ACHN (cell line): ENCODE data around the gene LRRC36.

ENCODE experiments used
- DNase-seq: peaks from one replicate; pipeline ENCODE4 v3.0.0-alpha.2; 2015
- in situ Hi-C: cut with HindIII; loops from 2 replicates; pipeline ENCODE4 v1.10.0; 2017; ENCODE audit warnings: low sequenced_read_pairs, low pct_ligation_motif_present, low pct_unique_long_range_greater_than_20kb

Gene LRRC36

GRCh38 chr16:67384778-67385510 is 58.3 kb downstream of the LRRC36 start:
- in situ Hi-C loops, result no loop called here
- no peak for DNase-seq

DNA sequence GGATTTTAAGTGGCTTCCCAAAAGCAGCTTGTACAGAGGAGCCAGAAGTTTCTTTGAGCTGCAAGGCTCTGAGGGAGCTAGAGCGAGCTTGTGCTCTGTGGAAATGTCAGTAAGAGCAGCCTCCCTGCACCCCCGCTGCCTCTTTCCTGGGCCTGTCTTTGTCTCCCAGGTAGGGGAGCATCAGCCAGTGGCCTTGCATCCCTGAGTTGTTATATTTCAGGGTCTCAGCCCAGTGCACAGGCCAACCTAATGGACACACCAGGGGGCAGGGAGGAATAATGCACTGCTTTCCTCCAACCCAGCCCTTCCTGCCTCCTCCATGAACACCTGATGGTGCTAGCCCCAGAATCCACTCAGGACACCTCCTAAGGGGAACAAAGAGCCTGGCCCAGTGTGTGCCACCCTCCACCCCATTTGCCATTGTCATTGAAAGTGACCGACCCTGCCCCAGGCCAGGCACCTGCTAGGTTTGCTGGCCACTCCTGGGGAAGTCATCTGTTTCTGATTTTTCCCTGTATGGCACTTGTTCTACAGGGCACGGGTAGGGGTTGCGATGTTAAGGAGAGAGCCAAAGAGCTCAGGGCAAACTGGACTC is 60.3 kb downstream of the LRRC36 start:
- in situ Hi-C loops, result no loop called here
- DNase-seq, result no peak

- no peak for DNase-seq
- in situ Hi-C loops, result no loop called here
These were observed 61.0 kb downstream of the LRRC36 start for GRCh38 chr16:67387479-67388079.

- DNase-seq, result no peak
- in situ Hi-C loops, result no loop called here
These were observed 61.6 kb downstream of the LRRC36 start for GRCh38 chr16:67388191-67388590.

- DNase-seq, result no peak
- in situ Hi-C loops, result no loop called here
These were observed 62.0 kb downstream of the LRRC36 start for GRCh38 chr16:67388591-67388990.

DNA sequence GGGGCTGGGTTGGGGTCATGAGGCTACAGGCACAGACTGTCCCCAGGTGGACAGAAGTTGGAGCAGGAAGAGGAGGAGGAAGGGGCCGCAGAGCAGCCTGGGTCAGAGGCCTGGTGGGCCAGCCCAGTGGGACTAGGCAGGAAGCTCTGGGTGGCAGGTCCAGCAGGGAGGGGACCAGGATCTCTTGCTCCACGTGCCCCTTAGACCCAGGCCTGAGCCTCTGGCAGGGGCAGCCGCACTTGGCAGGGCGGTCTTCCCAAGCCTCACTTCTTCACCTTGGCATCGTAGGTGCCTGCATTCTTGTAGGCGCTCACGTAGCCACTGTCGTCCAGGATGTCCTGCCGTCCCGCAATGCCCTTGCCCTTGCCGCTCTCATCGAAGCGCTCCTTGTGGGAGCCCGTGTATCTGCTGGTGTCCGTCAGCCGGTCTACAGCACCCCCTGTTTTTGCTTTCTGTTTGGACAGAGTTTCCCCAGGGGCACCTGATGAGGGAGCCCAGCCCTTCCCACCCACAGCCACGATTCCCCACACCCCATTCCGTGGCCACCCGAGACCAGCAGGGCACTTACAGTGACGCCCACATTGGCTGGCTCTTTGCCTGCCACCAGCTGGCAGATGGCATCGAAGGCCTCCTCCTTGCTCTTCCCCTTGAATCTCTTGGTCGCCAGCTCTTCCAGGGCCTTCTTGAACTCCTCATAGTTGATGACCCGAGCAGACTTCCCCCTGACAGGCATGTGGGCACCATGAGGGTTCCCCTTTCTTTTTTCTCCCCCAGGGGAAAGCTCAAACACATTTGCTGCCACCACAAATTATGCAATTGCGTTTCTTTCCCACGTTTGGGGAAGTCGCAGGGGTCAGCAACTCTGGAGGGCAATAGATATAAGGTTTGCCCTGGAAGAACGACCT is 63.5 kb downstream of the LRRC36 start:
- in situ Hi-C loops, result no loop called here
- no peak for DNase-seq

DNA sequence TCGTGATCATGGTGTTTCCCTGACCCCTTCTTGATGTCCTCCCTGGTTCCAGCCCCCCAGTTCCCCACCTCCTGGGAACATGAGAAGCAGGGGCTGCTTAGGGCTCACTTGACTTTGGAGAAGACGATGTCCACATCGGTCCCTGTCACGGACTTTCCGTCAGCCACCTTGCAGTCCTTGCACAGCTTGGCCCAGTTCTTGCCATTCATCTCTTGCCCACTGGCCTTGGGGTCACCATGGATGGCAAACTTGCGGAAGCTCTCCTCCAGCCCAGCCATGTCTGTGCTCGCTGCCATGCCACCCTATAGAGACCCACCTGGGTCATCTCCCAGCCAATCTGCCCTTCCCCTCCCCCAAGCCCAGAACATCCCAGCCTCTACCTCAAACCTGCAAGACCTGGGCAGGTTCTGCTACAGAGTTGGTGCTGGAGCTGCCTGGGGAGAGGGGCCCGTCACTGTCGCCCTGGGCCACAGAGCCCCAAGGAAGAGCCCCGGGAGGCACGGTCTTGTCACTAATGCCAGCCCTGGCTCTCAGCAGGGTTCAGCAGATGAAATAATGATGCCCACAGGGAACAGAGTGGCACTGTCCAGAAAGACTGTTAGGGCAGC is 64.3 kb downstream of the LRRC36 start:
- DNase-seq, result no peak
- in situ Hi-C loops, result no loop called here

- no peak for DNase-seq
These were observed 65.0 kb downstream of the LRRC36 start for GRCh38 chr16:67391424-67392300.

DNA sequence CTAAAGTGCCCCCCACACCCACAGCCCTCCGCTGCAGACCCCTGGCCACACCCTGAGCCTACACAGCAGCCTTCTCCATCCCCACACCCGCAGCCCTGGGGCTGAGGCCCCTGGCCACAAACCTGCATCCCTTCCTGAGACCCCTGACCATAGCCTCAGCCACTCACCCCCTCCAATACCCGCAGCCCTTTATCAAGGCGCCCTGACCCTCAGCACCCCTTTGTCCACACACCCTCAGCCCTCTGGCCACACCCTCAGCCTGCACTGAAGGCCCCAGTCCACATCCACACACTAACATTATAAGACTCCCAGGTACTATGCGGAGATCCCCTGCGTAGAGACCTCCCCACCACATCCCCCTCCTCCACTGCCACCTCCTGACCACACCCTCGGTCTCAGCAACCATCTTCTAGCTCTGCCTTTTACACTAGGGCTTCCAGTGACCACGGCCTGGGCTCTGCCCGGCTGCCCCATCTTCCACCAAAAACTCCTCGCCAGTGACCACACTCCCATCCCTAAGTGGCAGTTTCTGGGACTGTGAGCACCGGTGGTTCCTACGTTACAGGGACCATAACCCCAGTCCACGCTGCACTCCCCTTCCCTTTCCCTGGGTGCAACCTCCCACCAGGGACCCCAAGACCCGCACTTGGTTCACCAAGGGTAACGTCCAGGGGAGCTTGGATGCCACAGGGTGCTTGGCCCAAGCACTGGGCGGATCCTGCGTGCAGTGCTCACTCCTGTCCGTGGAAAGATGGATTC is 65.9 kb downstream of the LRRC36 start:
- in situ Hi-C loops, result no loop called here

More at GRCh38 chr16:67391424-67392300, 65.0 kb downstream of the LRRC36 start:
- in situ Hi-C loops, result no loop called here

GRCh38 chr16:67393111-67393787 is 66.6 kb downstream of the LRRC36 start, which contains the start of gene TPPP3:
TSS of gene TPPP3 (minus strand) at chr16:67393498. CDS start at chr16:67391111, 2,387 bp downstream.
- in situ Hi-C loops, result no loop called here
- peak; percentile 87 for DNase-seq

More for the DNA sequence above, 65.9 kb downstream of the LRRC36 start:
- DNase-seq, result no peak

- no peak for DNase-seq
- in situ Hi-C loops, result no loop called here
These were observed 67.2 kb downstream of the LRRC36 start for GRCh38 chr16:67393788-67394154.

DNA sequence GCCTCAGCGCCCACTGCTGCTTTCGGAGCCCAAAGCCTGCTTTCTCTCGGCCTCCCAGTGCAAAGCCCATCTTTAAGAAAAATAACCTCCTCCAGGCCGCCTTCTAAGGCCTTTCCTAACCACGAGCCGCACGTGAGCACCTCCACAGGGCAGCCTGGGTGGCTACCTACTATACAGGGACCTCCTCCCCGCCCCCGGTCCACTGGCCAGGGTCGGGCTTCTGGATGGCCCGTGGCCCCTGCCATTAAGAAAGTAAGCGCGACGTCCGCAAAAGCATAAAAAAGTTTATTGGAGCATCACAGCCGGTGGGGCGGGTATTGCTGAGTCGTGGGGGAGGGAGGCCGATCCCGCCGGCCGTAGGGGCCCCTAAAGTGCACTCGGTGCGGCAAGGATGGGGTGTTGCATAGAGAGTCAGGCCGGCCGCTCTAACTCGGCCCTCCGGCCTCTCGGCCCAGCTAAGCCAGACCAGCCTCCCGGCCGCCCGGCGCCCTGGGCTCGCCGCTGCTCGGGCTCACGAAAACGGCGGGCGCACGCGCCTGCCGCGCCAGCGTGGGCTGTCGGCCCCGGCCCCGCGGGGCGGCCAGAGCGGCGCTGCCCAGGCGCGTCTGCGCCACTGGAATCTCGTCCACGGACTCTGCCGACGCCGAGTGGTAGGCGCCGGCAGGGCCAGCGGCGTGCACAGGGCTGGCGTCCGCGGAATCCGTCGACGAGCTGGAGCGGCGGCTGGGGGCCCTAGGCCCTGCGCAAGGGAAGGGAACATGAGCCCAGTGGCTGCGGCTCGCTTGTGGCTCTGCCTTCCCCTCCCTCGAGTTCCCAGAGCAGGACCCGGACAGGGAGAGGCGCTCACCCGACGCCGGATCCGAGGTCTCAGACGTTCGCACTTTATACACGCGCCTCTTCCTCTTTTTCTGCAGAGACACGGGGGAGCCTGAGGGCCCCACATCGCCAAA is 67.8 kb downstream of the LRRC36 start:
- no peak for DNase-seq
- in situ Hi-C loops, result no loop called here

DNA sequence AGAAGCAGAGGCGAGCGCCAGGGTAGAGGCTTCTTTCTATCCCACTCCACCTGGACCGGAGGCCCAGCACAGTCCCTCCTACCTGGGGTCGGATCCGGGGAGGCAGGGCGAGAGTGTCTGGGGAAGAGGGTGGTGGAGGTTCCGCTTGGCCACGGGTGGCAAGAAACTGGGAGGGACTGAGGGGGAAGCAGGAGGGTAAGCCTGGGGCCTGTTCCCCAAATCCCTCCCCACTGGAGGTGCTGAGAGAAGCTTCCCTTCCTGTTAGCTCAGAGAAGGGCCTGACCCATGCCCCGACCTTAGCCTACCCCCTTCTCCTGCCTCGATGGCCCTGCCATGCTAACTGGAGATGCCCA is 68.5 kb downstream of the LRRC36 start:
- in situ Hi-C loops, result no loop called here
- no peak for DNase-seq

DNA sequence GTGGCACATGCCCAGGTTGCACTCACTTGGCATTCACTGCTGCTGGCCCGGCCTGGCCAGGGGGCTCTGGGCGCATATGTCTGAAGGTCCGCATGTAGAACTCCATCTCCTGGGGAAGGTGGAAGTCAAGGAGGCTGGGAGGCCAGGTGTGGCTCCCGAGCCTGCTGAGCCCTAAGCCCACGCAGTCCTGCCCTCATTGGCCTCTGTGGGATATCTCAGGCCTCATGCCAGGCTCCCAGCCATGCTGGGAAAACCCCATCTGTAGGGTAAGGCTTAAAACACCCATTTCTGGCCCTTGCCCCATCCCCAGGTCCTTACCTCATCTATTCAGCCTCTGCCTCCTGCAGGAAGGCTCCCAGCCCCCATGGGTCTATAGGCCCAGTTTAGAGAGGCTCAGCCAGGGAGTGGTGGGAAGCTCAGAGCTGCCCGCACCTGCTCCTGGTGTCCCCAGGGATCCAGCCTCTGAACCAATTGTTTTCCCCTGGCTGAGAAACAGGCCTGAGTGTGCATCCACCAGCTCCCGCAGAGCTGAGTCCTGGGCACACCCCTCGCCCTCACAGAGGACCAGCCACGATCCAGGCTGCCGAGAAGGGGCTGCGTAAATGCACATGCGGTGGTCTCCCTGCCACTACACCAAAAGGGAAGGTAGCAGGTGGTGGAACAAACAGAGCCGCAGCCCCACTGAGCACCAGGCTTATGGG is 69.0 kb downstream of the LRRC36 start:
- in situ Hi-C loops, result no loop called here
- no peak for DNase-seq
